ENCODE results near the gene PTP4A2.

DNA sequence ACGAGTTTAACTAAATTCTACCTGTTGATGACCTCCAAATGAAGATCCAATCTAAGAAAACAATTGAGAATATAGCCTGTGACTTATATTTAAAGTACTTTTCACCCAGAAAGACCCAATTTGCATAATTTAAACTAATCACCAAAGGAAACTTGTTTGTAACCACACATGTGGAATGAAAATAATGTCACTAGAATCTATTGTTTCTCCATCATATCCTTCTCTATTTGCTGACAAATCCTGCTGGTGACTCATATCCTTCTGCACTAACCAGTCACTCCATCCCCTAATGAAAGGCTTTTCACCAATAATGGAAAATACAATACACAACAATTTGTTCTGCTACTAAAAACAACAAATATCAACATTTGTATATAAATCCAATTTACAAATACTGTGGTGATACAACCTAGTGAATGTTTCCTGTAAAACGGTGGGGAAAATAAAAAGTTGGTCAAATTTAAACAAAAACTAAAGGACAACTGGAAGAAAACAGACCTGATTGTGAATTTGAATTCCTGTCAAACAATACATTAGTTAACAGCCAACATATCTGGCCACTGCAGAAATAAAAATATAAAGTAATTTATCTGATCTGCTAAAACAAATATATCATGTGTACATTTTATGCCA lies 6.5 kb downstream of the PTP4A2 start:
- TF ChIP-seq, protein P1, sequence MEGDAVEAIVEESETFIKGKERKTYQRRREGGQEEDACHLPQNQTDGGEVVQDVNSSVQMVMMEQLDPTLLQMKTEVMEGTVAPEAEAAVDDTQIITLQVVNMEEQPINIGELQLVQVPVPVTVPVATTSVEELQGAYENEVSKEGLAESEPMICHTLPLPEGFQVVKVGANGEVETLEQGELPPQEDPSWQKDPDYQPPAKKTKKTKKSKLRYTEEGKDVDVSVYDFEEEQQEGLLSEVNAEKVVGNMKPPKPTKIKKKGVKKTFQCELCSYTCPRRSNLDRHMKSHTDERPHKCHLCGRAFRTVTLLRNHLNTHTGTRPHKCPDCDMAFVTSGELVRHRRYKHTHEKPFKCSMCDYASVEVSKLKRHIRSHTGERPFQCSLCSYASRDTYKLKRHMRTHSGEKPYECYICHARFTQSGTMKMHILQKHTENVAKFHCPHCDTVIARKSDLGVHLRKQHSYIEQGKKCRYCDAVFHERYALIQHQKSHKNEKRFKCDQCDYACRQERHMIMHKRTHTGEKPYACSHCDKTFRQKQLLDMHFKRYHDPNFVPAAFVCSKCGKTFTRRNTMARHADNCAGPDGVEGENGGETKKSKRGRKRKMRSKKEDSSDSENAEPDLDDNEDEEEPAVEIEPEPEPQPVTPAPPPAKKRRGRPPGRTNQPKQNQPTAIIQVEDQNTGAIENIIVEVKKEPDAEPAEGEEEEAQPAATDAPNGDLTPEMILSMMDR (IDR thresholded peaks at IDR 0.05) = no peak
- TF ChIP-seq POLR2AphosphoS5 (IDR thresholded peaks at IDR 0.05; ENCODE audit: low read depth, low read length) = no peak

Data from SK-N-SH (cell line).